Chondrocyte (in vitro differentiated cells): ENCODE measurements around the gene METTL25B. TPM values are rescaled to one million over a fixed set of nuclear protein-coding genes. Genes with fewer than 3 reads are reported as not detected.
A peak's percentile ranks its signal among the peaks of the same experiment; 100 is the strongest.

Experiments used
- DNase-seq: peaks from one replicate; pipeline ENCODE4 v3.0.0; 2021; ENCODE audit warnings: mixed read lengths, low spot score
- H3K27ac Mint-ChIP-seq: one replicate; pipeline ENCODE4 v1.8.0; 2021; ENCODE audit warnings: mild to moderate bottlenecking, moderate library complexity, mixed read lengths; ENCODE audit not compliant: unreplicated experiment
- H3K27me3 Mint-ChIP-seq: 2 replicates; pipeline ENCODE4 v1.8.0; 2021; ENCODE audit warnings: low read depth, mixed read lengths
- H3K36me3 Mint-ChIP-seq: 2 replicates; pipeline ENCODE4 v1.8.0; 2021; ENCODE audit warnings: low read depth, mixed read lengths
- H3K4me1 Mint-ChIP-seq: 2 replicates; pipeline ENCODE4 v1.8.0; 2021; ENCODE audit warnings: low read depth, mild to moderate bottlenecking, mixed read lengths
- H3K4me3 Mint-ChIP-seq: one replicate; pipeline ENCODE4 v1.8.0; 2021; ENCODE audit warnings: mild to moderate bottlenecking, moderate library complexity, mixed read lengths; ENCODE audit not compliant: unreplicated experiment
- H3K9me3 Mint-ChIP-seq: 2 replicates; pipeline ENCODE4 v1.8.0; 2021; ENCODE audit warnings: low read depth, mixed read lengths
- CTCF ChIP-seq: fragments of 200-600 bp; sonication (generic); IDR thresholded peaks from 2 replicates; pipeline ENCODE4 v1.5.0; 2021; ENCODE audit warnings: antibody characterized with exemption, mild to moderate bottlenecking, moderate library complexity
- total RNA-seq: library from RNA; stranded (reverse); gene quantifications from 3 replicates; pipeline ENCODE4 v1.2.1, GENCODE V29; 2021

The METTL25B gene
- total RNA-seq, 1 donor from 2014 or later: 11.4 TPM

DNA sequence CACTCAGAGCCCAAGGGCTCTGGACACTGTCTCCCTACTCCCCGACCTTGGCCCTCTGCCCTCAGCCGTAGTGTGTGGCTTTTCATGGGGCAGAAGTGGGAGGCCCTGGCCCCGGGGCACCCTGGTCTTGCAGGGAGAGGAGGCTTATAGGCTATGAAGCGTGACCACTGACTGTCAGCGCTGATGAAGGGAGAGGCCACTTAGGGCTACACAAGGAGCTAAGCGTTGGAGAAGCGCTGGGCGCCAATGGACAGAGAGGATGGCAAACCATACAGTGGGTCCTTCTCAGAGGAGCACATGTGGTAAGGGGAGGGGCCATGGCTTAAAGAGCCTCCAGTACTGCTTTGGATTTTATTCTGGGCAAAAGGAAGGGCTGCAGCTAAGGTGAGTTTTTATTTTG lies 30.8 kb upstream of the METTL25B start:
- Mint-ChIP-seq H3K27me3 (no peaks in the 10 kb centered on the region), H3K4me1 (peaks cover 22% of the 10 kb centered on the region), H3K36me3 (peaks cover 14% of the 10 kb centered on the region), H3K9me3 (no peaks in the 10 kb centered on the region), H3K4me3 (no peak overlapping the region), H3K27ac (no peak overlapping the region)
- no peak for DNase-seq
- TF ChIP-seq CTCF: no peak

DNA sequence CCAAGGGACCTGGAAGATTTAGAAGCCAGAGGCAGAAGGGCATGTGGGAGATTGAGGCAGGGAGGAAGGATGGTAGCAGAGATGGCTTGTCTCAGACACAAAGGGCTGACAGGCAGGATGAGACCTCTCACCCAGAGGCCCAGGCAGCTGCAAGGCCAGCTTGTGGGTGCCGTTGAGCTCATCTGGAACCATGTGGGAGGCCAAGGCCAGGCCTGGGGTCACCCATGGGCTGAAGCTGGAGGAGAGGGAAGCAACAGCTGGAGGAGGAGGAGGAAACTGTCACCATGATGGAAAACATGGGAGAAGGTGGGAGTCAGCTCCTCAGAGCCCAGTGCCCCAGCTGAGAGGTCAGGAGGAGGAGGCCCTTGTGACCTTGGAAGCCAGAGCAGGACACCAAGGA lies 29.3 kb upstream of the METTL25B start:
- Mint-ChIP-seq H3K27ac (no peak overlapping the region), H3K4me3 (no peak overlapping the region), H3K9me3 (no peaks in the 10 kb centered on the region), H3K27me3 (no peaks in the 10 kb centered on the region), H3K36me3 (peaks cover 14% of the 10 kb centered on the region), H3K4me1 (peaks cover 17% of the 10 kb centered on the region)
- DNase-seq: no peak
- TF ChIP-seq CTCF: no peak

DNA sequence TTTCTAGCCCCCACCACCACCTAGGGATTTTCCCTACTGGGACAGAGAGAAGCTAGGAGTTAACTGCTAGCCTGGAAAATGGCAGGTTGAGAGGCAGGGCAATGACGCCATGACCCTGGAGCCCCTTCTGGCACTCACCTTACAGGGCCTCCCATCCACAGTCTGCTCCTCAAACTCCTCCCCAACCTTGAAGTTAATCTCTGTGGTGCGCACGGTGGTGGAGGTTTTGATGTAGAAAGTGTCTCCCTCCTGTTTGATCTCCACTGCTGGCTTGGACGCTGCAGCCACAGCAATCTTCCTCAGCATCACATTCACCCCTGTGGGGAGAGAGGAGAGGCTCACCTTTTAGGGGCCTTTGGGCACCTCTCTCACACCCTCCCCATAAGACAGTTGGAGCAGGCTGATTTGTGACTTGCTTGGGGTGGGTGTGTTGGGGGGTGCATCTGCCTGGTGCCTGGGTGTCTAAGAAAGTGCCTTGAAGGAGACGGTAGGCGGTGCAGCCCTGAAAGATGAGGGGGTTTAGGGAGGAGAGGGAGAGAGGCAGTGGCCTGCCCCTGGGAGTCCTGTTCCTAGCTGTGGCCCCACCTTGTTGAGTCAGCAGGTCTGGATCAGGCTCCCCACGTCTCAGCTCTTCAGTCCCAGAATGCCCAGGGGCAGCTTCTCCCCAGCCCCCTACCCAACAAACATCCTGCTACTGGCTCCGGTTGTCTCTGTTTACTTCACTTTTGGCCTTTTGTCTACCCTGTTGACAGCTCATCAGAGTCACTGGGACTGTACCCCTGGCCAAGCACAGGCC lies 27.3 kb upstream of the METTL25B start:
- DNase-seq: no peak
- Mint-ChIP-seq H3K27me3 (no peaks in the 10 kb centered on the region), H3K27ac (no peak overlapping the region), H3K4me1 (peaks cover 28% of the 10 kb centered on the region), H3K4me3 (no peak overlapping the region), H3K36me3 (peaks cover 14% of the 10 kb centered on the region), H3K9me3 (no peaks in the 10 kb centered on the region)
- no peak for TF ChIP-seq CTCF

GRCh38 chr1:156703336-156703735 lies 24.9 kb upstream of the METTL25B start:
- no peak for DNase-seq
- no peaks in the 10 kb centered on the region for H3K27me3 Mint-ChIP-seq
- H3K27ac Mint-ChIP-seq: no peak overlapping the region
- peak overlapping the region; percentile 81 for H3K4me3 Mint-ChIP-seq
- TF ChIP-seq CTCF: no peak
- peaks cover 51% of the 10 kb centered on the region for H3K4me1 Mint-ChIP-seq
- H3K36me3 Mint-ChIP-seq: peaks cover 14% of the 10 kb centered on the region
- H3K9me3 Mint-ChIP-seq: no peaks in the 10 kb centered on the region

GRCh38 chr1:156703741-156704140 lies 24.5 kb upstream of the METTL25B start:
- H3K27me3 Mint-ChIP-seq: no peaks in the 10 kb centered on the region
- H3K4me3 Mint-ChIP-seq: peak overlapping the region; percentile 81
- no peaks in the 10 kb centered on the region for H3K9me3 Mint-ChIP-seq
- no peak for TF ChIP-seq CTCF
- peaks cover 55% of the 10 kb centered on the region for H3K4me1 Mint-ChIP-seq
- DNase-seq: no peak
- H3K27ac Mint-ChIP-seq: no peak overlapping the region
- H3K36me3 Mint-ChIP-seq: peaks cover 12% of the 10 kb centered on the region
